Karpas-422 (cell line): ENCODE data around the gene CDK17. TPM values are rescaled to one million over a fixed set of nuclear protein-coding genes. Genes with fewer than 3 reads are reported as not detected.

Experiments used
- DNase-seq: peaks from one replicate; pipeline ENCODE4 v3.0.0-alpha.2; 2015
- H2AFZ ChIP-seq: fragments of 200-600 bp; sonication (generic); 2 replicates; pipeline ENCODE4 v1.6.1; 2014; ENCODE audit warnings: antibody characterized with exemption, low read length, mixed read lengths
- H3K27ac ChIP-seq: fragments of 200-600 bp; sonication (generic); 2 replicates; pipeline ENCODE4 v1.5.1; 2014; ENCODE audit warnings: mild to moderate bottlenecking, low read length, moderate library complexity
- H3K27me3 ChIP-seq: fragments of 200-600 bp; sonication (generic); 2 replicates; pipeline ENCODE4 v1.6.1; 2014; ENCODE audit warnings: low read length, mixed read lengths
- H3K36me3 ChIP-seq: fragments of 200-600 bp; sonication (generic); 2 replicates; pipeline ENCODE4 v1.6.1; 2014; ENCODE audit warnings: low read length, mixed read lengths; ENCODE audit not compliant: insufficient read depth
- H3K4me1 ChIP-seq: fragments of 200-600 bp; sonication (generic); 2 replicates; pipeline ENCODE4 v1.6.1; 2014; ENCODE audit warnings: mild to moderate bottlenecking, low read length, mixed read lengths
- H3K4me2 ChIP-seq: fragments of 200-600 bp; sonication (generic); 2 replicates; pipeline ENCODE4 v1.6.1; 2014; ENCODE audit warnings: low read length, low read depth, mild to moderate bottlenecking; ENCODE audit not compliant: poor library complexity, severe bottlenecking
- H3K4me3 ChIP-seq: fragments of 200-600 bp; sonication (generic); 2 replicates; pipeline ENCODE4 v1.5.1; 2014; ENCODE audit warnings: mild to moderate bottlenecking, antibody characterized with exemption, low read length, mixed read lengths
- H3K79me2 ChIP-seq: fragments of 200-600 bp; sonication (generic); 2 replicates; pipeline ENCODE4 v1.6.1; 2014; ENCODE audit warnings: mild to moderate bottlenecking, low read length, mixed read lengths
- H3K9ac ChIP-seq: fragments of 200-600 bp; sonication (generic); 2 replicates; pipeline ENCODE4 v1.6.0; 2014; ENCODE audit warnings: low read length
- H3K9me2 ChIP-seq: fragments of 200-600 bp; sonication (generic), shearing (Covaris generic); replicated peaks from 2 replicates; pipeline ENCODE4 v1.6.0; 2014; ENCODE audit warnings: mild to moderate bottlenecking, low read length, moderate library complexity; ENCODE audit not compliant: insufficient read depth
- H3K9me3 ChIP-seq: fragments of 300-700, 200-600 bp; sonication (generic); 2 replicates; pipeline ENCODE4 v1.6.1; 2014; ENCODE audit warnings: low read length, mixed read lengths
- H4K20me1 ChIP-seq: fragments of 200-600 bp; sonication (generic); 2 replicates; pipeline ENCODE4 v1.6.1; 2014; ENCODE audit warnings: mild to moderate bottlenecking, antibody characterized with exemption, low read length, low read depth; ENCODE audit not compliant: insufficient read depth
- total RNA-seq: library from RNA; depleted of rRNA; stranded (reverse); fragments of >200 nt; shearing (Covaris generic); gene quantifications from 2 replicates; pipeline ENCODE4 v1.2.3, GENCODE V29; 2014; ENCODE audit warnings: low replicate concordance

CDK17 gene
- total RNA-seq, 1 experiment from 2014 or later: 71.2 TPM

GRCh38 chr12:96249196-96250118 lies 150.8 kb downstream of the CDK17 start:
- H3K36me3 ChIP-seq: no peaks in the 10 kb centered on the region
- no peak overlapping the region for H3K27ac ChIP-seq

DNA sequence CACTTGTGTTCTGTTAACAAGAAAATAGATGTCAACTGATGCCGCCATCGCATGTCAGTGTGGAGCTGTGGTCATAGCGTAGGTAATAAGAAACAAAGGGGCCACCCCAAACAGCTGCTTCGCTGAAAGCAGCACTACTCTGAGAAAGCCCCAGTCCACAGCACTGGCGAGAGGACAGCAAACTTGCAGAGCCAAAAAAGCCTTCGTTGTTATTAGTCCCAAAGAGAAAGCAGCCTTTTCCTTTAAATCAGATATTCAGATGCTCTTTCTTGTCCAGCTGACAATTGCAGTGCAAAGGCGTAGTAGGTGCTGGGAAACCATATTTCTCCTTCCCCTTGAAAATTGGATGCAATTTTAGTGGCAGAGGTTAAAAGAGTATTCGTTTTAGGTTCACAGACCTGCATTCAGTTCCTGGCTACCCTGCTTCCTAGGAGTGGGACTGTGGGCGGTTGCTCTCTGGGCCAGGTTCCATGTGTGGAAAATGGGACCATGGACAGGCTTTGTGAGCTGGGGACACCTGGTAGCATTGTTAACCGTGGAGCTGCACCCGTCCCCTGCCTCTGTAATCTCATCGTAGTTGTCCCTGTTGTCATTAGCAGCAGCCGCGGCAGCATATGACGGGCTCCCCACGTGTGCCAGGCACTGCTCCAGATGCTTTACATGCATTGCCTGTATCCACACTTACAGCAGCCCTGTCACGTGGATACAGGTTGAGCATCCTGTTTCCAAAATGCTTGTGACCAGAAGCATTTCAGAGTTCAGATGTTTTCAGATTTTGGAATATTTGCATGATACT lies 151.9 kb downstream of the CDK17 start:
- no peak overlapping the region for H3K27ac ChIP-seq
- no peaks in the 10 kb centered on the region for H3K9me2 ChIP-seq
- no peaks in the 10 kb centered on the region for H3K27me3 ChIP-seq
- no peaks in the 10 kb centered on the region for H3K9me3 ChIP-seq
- no peaks in the 10 kb centered on the region for H3K36me3 ChIP-seq
- H4K20me1 ChIP-seq: no peaks in the 10 kb centered on the region
- no peak overlapping the region for H2AFZ ChIP-seq
- no peak for DNase-seq
- no peaks in the 10 kb centered on the region for H3K79me2 ChIP-seq
- H3K4me3 ChIP-seq: no peak overlapping the region
- H3K4me1 ChIP-seq: no peaks in the 10 kb centered on the region
- H3K9ac ChIP-seq: no peak overlapping the region
- H3K4me2 ChIP-seq: no peak overlapping the region

More at GRCh38 chr12:96249196-96250118, 150.8 kb downstream of the CDK17 start:
- no peak overlapping the region for H3K4me2 ChIP-seq
- H3K9me2 ChIP-seq: no peaks in the 10 kb centered on the region
- H2AFZ ChIP-seq: no peak overlapping the region
- no peaks in the 10 kb centered on the region for H4K20me1 ChIP-seq
- no peaks in the 10 kb centered on the region for H3K9me3 ChIP-seq
- no peak overlapping the region for H3K9ac ChIP-seq
- no peaks in the 10 kb centered on the region for H3K4me1 ChIP-seq
- no peak overlapping the region for H3K4me3 ChIP-seq
- no peaks in the 10 kb centered on the region for H3K27me3 ChIP-seq
- H3K79me2 ChIP-seq: no peaks in the 10 kb centered on the region
- no peak for DNase-seq

- Histone ChIP-seq H3K27me3 (no peaks in the 10 kb centered on the region), H3K4me1 (no peaks in the 10 kb centered on the region), H3K4me3 (no peak overlapping the region), H3K4me2 (no peak overlapping the region), H3K9me3 (no peaks in the 10 kb centered on the region), H3K9me2 (no peaks in the 10 kb centered on the region), H3K9ac (no peak overlapping the region), H3K79me2 (no peaks in the 10 kb centered on the region), H2AFZ (no peak overlapping the region), H3K36me3 (no peaks in the 10 kb centered on the region), H3K27ac (no peak overlapping the region), H4K20me1 (0 out of 2 replicates have a peak, but pooled peaks cover under 1% of the 10 kb centered on the region)
- no peak for DNase-seq
Measured at GRCh38 chr12:96247563-96247962, 152.7 kb downstream of the CDK17 start.

- H3K27ac ChIP-seq: no peak overlapping the region
- no peaks in the 10 kb centered on the region for H3K27me3 ChIP-seq
- no peaks in the 10 kb centered on the region for H3K36me3 ChIP-seq
- no peak overlapping the region for H3K9ac ChIP-seq
- DNase-seq: no peak
- H3K4me3 ChIP-seq: no peak overlapping the region
- no peaks in the 10 kb centered on the region for H3K9me3 ChIP-seq
- H2AFZ ChIP-seq: no peak overlapping the region
- no peaks in the 10 kb centered on the region for H3K79me2 ChIP-seq
- H3K9me2 ChIP-seq: no peaks in the 10 kb centered on the region
- no peaks in the 10 kb centered on the region for H3K4me1 ChIP-seq
- H3K4me2 ChIP-seq: no peak overlapping the region
- H4K20me1 ChIP-seq: 0 out of 2 replicates have a peak, but pooled peaks cover 3% of the 10 kb centered on the region
Measured at GRCh38 chr12:96246926-96247505, 153.2 kb downstream of the CDK17 start.

GRCh38 chr12:96244826-96245225 lies 155.4 kb downstream of the CDK17 start:
- Histone ChIP-seq H3K36me3 (no peaks in the 10 kb centered on the region), H3K9me2 (no peaks in the 10 kb centered on the region), H3K4me3 (no peak overlapping the region), H3K9ac (no peak overlapping the region), H3K27me3 (no peaks in the 10 kb centered on the region), H3K79me2 (no peaks in the 10 kb centered on the region), H2AFZ (no peak overlapping the region), H3K9me3 (no peaks in the 10 kb centered on the region), H3K4me2 (no peak overlapping the region), H4K20me1 (0 out of 2 replicates have a peak, but pooled peaks cover 3% of the 10 kb centered on the region), H3K27ac (no peak overlapping the region), H3K4me1 (no peaks in the 10 kb centered on the region)
- no peak for DNase-seq

DNA sequence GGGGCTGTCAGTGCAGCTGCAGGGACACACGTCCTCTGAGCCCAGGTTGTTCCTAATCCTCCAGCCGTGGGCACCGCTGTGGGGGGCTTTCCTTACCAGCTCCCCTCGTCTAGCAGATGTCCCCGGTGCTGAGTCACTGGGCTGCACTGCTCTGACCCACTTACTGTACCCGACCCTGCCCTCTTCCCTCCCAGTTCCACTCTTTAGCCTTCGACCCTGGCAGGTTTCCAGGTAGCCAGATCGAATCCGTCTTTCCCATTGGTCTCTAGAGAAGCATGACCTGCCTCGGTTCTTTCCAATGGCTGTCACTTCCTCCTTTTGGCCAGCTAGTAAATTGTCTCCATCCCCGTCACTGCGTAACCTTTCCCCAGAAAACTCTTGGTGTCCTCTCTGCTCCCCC lies 157.6 kb downstream of the CDK17 start:
- no peaks in the 10 kb centered on the region for H3K36me3 ChIP-seq
- H3K9ac ChIP-seq: no peak overlapping the region
- H3K79me2 ChIP-seq: no peaks in the 10 kb centered on the region
- 0 out of 2 replicates have a peak, but pooled peaks cover 3% of the 10 kb centered on the region for H4K20me1 ChIP-seq
- no peak for DNase-seq
- no peak overlapping the region for H3K27ac ChIP-seq
- H3K4me1 ChIP-seq: no peaks in the 10 kb centered on the region
- no peaks in the 10 kb centered on the region for H3K9me2 ChIP-seq
- H2AFZ ChIP-seq: no peak overlapping the region
- no peaks in the 10 kb centered on the region for H3K9me3 ChIP-seq
- no peaks in the 10 kb centered on the region for H3K27me3 ChIP-seq
- H3K4me3 ChIP-seq: no peak overlapping the region
- no peak overlapping the region for H3K4me2 ChIP-seq

DNA sequence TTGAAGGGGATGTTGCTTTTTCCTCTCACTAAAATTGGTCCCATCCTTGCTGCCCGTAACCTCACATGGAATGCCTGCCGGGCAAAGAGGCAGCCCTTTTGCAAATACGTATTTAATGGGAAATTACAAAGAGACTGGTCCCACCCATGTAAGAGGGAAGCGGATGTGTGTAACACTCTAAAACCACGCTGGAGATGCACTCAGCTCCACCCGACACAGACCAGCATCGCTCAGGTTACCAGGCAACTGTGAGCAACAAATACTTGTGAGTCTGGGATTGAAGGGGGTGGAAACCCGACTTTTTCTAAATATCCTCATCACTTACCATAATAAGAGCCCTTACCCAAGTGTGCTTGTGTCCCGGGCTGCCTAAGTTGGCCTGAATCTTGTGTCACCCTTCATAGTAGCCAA lies 158.4 kb downstream of the CDK17 start:
- Histone ChIP-seq H3K4me3 (no peak overlapping the region), H2AFZ (no peak overlapping the region), H3K9ac (no peak overlapping the region), H3K4me2 (no peak overlapping the region), H3K27ac (no peak overlapping the region), H3K9me3 (no peaks in the 10 kb centered on the region), H3K36me3 (no peaks in the 10 kb centered on the region), H3K9me2 (no peaks in the 10 kb centered on the region), H4K20me1 (0 out of 2 replicates have a peak, but pooled peaks cover 3% of the 10 kb centered on the region), H3K27me3 (no peaks in the 10 kb centered on the region), H3K79me2 (no peaks in the 10 kb centered on the region), H3K4me1 (no peaks in the 10 kb centered on the region)
- DNase-seq: no peak

DNA sequence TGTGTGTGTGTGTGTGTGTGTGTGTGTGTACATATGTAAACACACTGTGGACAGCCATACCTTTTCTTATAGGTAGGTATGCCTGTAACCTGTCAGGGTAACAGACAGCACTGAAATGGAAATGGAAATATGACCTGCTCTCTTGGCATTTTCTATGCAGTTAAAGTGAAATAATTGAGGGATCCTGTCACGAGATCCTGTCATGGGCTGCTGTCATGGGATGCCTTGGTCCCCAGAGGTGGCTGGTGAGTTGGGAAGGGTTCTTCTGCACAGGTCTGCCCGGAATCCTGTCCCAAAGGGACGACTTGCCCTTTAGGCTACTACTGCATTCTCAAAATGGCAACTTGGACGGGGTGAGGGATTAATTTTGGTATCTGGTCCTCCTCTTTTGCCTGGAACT lies 158.8 kb downstream of the CDK17 start:
- no peaks in the 10 kb centered on the region for H3K9me3 ChIP-seq
- H3K79me2 ChIP-seq: no peaks in the 10 kb centered on the region
- H3K4me3 ChIP-seq: no peak overlapping the region
- no peak for DNase-seq
- no peaks in the 10 kb centered on the region for H3K36me3 ChIP-seq
- no peaks in the 10 kb centered on the region for H3K4me1 ChIP-seq
- no peaks in the 10 kb centered on the region for H3K9me2 ChIP-seq
- no peak overlapping the region for H2AFZ ChIP-seq
- H3K9ac ChIP-seq: no peak overlapping the region
- no peaks in the 10 kb centered on the region for H3K27me3 ChIP-seq
- H3K27ac ChIP-seq: no peak overlapping the region
- 0 out of 2 replicates have a peak, but pooled peaks cover 3% of the 10 kb centered on the region for H4K20me1 ChIP-seq
- H3K4me2 ChIP-seq: no peak overlapping the region
